NCI-H146 (cell line): ENCODE data around the gene SMIM3.
"Not testable (repeated sequence)": the region's sequence is repeated elsewhere in the genome, so short reads cannot be mapped to it uniquely, and the experiment has no call there.

Source experiments
- DNase-seq: peaks from one replicate; lab custom pipeline; 2025; lab: John Stamatoyannopoulos, UW

The SMIM3 gene

DNA sequence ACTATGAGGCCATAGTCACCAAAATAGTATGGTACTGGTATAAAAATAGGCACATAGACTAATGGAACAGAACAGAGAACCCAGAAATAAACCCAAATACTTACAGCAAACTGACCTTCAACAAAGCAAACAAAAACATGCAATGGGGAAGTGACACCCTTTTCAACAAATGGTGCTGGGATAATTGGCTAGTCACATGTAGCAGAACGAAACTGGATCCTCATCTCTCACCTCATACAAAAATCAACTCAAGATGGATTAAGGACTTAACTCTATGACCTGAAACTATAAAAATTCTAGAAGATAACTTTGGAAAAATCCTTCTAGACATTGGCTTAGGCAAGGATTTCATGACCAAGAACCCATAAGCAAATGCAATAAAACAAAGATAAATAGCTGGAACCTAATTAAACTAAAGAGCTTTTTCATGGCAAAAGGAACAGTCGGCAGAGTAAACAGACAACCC lies 14.9 kb downstream of the SMIM3 start:
- not testable (repeated sequence) for DNase-seq

DNA sequence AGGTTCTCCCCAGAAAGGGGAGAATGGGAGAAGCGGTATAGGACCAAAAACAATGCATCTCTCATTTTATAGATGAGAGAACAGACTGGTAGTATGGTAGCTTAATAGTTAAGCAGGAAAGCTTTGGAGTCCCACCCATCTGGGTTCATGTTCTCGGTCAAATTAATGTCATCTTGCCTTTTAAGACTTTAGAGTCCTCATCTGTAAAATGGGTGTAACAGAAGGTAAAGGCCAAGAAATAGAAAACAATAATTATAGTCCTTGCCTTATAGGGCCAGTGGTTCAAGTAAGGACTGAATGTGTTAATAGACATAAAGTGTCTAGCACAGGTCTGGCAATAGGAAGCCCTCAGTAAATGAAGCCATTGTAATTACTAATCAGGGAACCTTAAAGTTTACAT lies 16.4 kb downstream of the SMIM3 start:
- no peak for DNase-seq

DNA sequence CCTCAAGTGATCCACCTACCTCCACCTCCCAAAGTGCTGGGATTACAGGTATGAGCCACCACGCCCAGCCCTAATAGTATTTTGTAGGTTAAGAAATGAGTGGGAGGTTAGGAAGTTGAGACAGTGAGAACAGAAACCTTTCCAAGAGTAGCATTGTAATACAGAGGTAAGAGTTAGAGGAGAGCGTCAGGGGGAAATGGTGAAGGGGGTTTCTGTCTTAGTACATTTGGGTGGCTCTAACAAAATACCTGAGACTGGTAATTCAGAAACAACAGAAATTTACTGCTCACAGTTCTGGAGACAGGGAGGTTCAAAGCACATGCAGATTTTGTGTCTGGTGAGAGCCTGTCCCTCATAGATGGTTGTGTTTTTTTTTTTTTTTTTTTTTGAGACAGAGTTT lies 18.8 kb downstream of the SMIM3 start:
- DNase-seq, result no peak

DNA sequence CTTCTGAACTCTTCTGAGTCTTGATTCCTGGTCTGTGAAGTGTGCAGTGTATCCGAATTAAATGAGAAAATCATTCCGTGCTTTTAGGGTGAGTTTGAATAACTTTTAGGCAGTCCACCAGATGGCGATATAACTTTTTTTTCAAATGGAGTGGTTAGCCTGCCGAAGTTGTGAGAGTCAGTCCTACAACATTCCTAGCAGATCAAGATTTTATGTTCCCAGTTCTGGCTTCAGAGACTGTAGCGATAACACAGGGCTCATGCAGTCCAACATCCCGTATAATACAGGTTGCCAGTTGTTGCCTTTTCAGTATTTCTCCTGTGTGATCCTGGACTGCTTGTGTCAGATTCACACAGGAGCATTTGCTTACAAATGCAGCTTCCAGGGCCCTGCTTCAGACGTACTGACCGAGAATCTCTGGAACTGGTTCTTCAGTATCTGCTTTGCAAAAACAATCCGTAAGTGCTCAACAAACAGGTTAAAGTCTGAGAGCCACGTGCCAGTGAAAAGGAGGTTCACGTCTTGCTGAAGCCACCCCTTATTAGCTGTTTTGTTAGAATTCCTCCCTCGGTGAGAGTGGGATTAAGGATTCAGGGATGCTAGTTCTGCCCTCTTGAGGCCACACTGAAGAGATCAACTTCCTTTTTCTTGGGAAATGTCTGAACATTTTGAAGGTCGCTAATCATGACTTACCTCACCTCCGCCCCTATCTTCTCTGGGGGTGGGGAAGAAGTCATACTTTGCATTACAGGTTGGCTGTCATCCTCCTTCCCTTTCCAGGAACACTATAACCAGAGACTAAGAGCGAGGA lies 22.8 kb downstream of the SMIM3 start:
- DNase-seq, result peak; percentile 28

DNA sequence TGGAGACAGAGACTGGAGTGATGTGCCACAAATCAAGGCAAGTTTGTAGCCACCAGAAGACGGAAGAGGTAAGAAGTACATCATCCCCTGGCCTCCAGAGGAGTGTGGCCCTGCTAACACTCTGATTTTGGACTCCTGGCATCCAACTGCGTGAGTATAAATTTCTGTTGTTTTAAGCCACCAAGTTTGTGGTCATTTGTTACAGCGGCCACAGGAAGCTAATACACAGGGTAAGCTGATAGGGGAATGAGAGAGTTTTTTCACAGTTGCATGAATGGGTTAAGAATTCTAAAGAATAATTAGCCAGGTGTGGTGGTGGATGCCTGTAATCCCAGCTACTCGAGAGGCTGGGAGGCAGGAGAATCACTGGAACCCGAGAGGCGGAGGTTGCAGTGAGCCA lies 25.8 kb downstream of the SMIM3 start:
- DNase-seq, result no peak

DNA sequence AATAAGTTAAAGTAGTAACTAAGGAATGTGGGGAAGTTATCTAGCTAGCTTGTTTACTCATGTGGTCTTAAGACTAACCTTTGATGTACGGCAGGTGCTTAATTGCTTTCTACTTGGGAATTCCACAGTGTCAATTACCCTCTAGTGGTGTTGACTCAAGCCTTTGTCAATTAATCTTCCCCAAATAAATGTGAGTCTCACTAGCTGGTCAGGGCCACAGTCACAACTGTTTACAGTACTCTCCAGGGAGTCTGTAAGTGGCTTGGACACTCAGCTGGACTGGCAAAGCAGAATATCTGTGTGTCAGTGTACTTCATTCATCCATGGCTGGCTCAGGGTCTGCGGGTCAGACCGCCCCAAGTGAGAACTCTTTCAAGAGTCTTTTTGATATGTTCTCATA lies 30.8 kb downstream of the SMIM3 start:
- peak; percentile 16 for DNase-seq

DNA sequence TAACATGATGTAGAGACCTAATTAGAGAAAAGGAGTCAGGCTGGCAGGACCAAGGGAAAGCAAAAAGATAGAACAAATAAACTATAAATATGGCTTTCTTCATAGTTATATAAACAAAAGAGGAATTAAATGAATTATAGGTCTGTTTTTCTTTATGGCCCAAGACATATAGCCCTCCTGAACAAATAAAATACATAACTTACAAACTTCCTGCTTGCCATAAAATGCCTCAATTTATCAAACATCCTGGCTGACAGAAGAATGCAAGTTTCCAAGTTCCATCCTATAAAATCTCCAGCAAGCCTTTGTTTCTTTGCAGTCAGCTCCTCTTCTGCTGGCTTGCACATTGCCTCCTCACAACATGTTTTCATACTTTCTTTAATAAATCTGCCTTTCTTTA lies 36.5 kb downstream of the SMIM3 start:
- DNase-seq, result no peak

DNA sequence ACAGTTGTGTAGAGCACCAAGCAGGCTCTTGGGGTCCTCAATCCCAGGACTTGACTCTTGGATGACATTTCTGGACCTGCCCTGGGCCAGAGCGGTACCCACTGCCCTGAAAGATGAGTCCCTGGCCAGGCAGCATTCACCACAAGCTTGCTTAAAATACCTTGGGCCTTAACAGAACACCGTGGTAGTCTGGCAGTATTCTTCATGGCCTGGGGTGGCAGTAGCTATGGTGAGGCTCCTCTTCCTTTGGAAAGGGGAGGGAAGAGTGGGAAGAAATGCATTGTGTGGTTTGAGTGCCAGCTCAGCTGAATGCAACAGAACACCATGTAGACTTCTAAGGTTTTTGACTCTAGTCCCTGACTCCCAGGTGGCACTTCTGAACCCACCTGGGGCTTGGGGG lies 38.4 kb downstream of the SMIM3 start:
- no peak for DNase-seq

DNA sequence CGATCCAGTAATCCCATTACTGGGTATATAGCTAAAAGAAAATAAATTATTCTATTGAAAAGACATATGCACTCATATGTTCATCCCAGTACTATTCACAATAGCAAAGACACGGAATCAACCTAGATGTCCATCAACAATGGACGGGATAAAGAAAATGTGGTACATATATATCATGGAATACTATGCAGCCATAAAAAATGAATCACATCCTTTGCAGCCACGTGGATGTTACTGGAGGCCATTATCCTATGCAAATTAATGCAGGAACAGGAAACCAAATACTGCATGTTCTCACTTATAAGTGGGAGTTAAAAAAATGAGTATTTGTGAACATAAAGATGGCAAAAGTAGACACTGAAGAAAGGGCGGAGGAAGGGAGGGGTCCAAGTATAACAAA lies 51.2 kb downstream of the SMIM3 start:
- no peak for DNase-seq

DNA sequence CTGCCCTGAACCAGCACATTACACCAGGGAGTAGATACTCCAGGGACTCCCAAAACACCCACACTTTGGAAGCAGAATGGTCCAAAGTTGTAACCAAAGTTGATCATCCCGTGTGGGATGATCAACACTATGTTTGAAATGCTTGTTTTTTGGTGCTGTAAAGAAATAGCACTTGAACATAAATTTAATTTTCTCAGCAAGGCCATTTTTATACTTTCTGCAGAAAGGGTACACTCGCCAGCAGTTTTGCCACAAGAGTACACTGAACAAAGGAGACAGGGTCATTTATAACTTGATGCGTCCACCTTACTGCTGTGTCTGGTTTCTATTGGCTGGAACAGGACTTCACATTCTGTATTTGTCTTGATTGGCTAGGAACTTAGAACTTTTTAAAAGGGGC lies 53.3 kb downstream of the SMIM3 start:
- not testable (repeated sequence) for DNase-seq

DNA sequence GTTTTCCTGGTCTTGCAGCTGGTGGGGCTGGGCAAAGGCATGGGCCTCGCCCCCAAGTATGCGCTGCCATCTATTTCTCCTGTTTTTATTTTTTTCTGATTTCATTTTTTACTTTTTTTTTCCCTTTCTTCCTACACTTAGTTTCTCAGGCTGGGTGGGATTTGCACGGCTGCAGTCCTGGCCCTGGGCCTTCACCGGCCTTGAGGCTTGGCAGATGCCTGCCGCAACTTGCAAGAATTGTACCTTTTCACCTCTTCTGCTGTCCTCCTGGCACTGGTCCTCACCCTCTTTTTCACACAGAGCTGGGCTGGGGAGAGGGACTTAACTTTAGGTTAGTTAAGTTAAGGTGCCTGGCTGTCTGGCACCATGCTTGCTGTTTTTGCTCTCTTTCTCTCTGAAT lies 57.5 kb downstream of the SMIM3 start:
- DNase-seq, result no peak

DNA sequence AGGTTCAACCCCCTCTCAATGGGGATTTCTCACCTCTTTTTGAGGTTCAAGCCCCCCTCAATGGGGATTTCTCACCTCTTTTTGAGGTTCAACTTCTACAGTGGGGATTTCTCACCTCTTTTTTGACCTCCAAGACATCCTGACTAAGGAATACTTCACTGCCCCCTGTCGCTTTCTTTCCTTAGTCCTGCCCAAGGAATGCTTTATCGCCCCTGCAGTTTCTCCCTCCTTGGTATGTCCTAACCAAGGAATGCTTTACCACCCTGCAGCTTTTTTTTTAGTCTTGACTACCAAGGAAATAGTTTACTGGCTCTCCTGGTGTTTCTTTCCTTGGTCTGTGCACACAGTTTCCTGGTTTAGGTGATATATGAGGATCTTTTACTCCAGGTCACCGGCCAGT lies 58.1 kb downstream of the SMIM3 start:
- no peak for DNase-seq

DNA sequence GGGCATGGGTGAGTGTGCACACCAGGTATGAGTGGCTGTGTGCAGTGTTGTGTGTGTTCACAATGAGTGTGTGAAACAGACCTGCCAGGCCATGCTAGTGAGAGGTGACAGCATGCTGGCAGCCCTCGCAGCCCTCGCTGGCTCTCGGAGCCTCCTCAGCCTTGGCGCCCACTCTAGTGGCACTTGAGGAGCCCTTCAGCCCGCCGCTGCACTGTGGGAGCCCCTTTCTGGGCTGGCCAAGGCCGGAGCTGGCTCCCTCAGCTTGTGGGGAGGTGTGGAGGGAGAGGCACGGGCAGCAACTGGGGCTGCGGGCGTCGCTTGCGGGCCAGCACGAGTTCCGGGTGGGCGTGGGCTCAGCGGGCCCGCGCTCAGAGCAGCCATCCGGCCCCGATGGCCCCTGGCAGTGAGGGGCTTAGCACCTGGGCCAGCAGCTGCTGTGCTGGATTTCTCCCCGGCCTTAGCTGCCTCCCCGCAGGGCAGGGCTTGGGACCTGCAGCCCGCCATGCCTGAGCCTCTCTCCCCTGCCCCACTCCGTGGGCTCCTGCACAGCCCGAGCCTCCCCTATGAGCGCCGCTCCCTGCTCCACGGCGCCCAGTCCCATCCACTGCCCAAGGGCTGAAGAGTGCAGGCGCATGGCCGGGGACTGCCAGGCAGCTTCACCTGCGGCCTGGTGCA lies 66.8 kb downstream of the SMIM3 start:
- DNase-seq, result not testable (repeated sequence)

DNA sequence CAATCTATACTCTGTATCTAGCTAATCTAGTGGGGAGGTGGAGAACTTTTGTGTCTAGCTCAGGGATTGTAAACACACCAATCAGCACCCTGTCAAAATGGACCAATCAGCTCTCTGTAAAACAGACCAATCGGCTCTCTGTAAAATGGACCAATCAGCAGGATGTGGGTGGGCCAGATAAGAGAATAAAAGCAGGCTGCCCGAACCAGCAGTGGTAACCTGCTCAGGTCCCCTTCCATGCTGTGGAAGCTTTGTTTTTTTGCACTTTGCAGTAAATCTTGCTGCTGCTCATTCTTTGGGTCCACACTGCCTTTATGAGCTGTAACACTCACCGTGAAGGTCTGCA lies 67.7 kb downstream of the SMIM3 start, which contains the start of gene IRGM:
Gene IRGM, plus strand, starts transcription at position 214 of the 346 bp plus-strand sequence. CDS start 1,603 bp downstream, outside the sequence.
- not testable (repeated sequence) for DNase-seq
